ENCODE results near the gene COA7. TPM values are rescaled to one million over a fixed set of nuclear protein-coding genes. Genes with fewer than 3 reads are reported as not detected.

COA7 gene
- total and polyA plus RNA-seq, 7 donors: 6.9 to 16.4 (median 8.2) TPM

- Histone ChIP-seq H3K4me1 (peaks cover 0 to 13% (median 10%) of the 10 kb centered on the region in 4 donors), H3K27ac (no peak overlapping the region), H3K27me3 (peaks cover 16 to 29% (median 26%) of the 10 kb centered on the region in 3 donors), H3K36me3 (no peaks in the 10 kb centered on the region), H3K4me3 (no peak overlapping the region), H3K9me3 (no peaks in the 10 kb centered on the region)
- no peak for DNase-seq
- intact Hi-C loops (cut with DNase I): no loop called here
- WGBS, 2 donors: 38 to 53% methylated on average over 11 of the region's 11 CpGs
- no peak for TF ChIP-seq CTCF (IDR thresholded peaks at IDR 0.05)
- no peak for TF ChIP-seq EP300 (IDR thresholded peaks at IDR 0.05)
- no peak for TF ChIP-seq POLR2AphosphoS5 (IDR thresholded peaks at IDR 0.05)
- no peak for TF ChIP-seq POLR2A (IDR thresholded peaks at IDR 0.05)
Observed at GRCh38 chr1:52636721-52637695, 61.1 kb downstream of the COA7 start.

GRCh38 chr1:52635321-52636089, 62.6 kb downstream of the COA7 start:
- no peaks in the 10 kb centered on the region for H3K9me3 ChIP-seq
- 19 to 55% methylated on average over 4 of the region's 4 CpGs for WGBS, 2 donors
- H3K36me3 ChIP-seq: no peaks in the 10 kb centered on the region
- no peak overlapping the region for H3K27ac ChIP-seq
- no peak for TF ChIP-seq POLR2AphosphoS5 (IDR thresholded peaks at IDR 0.05)
- peaks cover 0 to 13% (median 10%) of the 10 kb centered on the region in 4 donors for H3K4me1 ChIP-seq
- no peak overlapping the region for H3K4me3 ChIP-seq
- peaks cover 16 to 44% (median 29%) of the 10 kb centered on the region in 3 donors for H3K27me3 ChIP-seq
- DNase-seq: no peak
- intact Hi-C loops (cut with DNase I): no loop called here

Small RNAs within 50 kb of the gene (small RNA-seq; reads per million reads assigned to genes)
- 0 reads per million in 3 donors for gene RN7SL62P

Other genes starting within 250 kb of the COA7 start
- 10 to 100 TPM; 50.4 to 66.9 (median 58.3) TPM for gene TUT4, start 145.3 kb downstream of the COA7 start, total RNA-seq
- gene TUT4, start 145.3 kb downstream of the COA7 start, polyA plus RNA-seq: 10 to 100 TPM in 1 of 3 donors, 1 to 10 TPM in 2; 3.2 to 21.5 (median 9.6) TPM
- 10 to 100 TPM; 17.0 to 49.3 (median 24.5) TPM for gene GPX7, start 96.0 kb downstream of the COA7 start, total RNA-seq
- gene GPX7, start 96.0 kb downstream of the COA7 start, polyA plus RNA-seq: 1 to 10 TPM; 2.5 to 8.6 (median 5.4) TPM
- not detected for gene SHISAL2A, start 65.2 kb downstream of the COA7 start, total RNA-seq
- gene SHISAL2A, start 65.2 kb downstream of the COA7 start, polyA plus RNA-seq: 1 to 10 TPM in 1 of 3 donors, not detected in 2; 8.1 TPM
- gene ZYG11B, start 28.1 kb upstream of the COA7 start, total RNA-seq: 10 to 100 TPM; 55.0 to 78.1 (median 70.0) TPM
- 1 to 10 TPM; 4.2 to 9.1 (median 7.4) TPM for gene ZYG11B, start 28.1 kb upstream of the COA7 start, polyA plus RNA-seq
- gene ZYG11A, start 144.4 kb upstream of the COA7 start, total RNA-seq: not detected
- under 1 TPM in 1 of 3 donors, not detected in 2; 0.07 TPM for gene ZYG11A, start 144.4 kb upstream of the COA7 start, polyA plus RNA-seq
- gene ECHDC2, start 223.4 kb upstream of the COA7 start, total RNA-seq: 100 to 1,000 TPM in 2 of 4 donors, 10 to 100 TPM in 2; 62.1 to 151 (median 98.7) TPM
- 10 to 100 TPM; 69.1 to 94.4 (median 71.5) TPM for gene ECHDC2, start 223.4 kb upstream of the COA7 start, polyA plus RNA-seq
- 100 to 1,000 TPM; 124 to 179 (median 149) TPM for gene SCP2, start 228.9 kb upstream of the COA7 start, total RNA-seq
- 100 to 1,000 TPM; 176 to 792 (median 569) TPM for gene SCP2, start 228.9 kb upstream of the COA7 start, polyA plus RNA-seq

All from sigmoid colon (tissue), 7 donors.